H1 (cell line): ENCODE results near the gene STAC2. TPM values are rescaled to one million over a fixed set of nuclear protein-coding genes. Genes with fewer than 3 reads are reported as not detected.

Source experiments
- EZH2 ChIP-seq: fragments of 200-600 bp; sonication (generic); IDR thresholded peaks from 2 replicates; pipeline ENCODE4 v1.7.1; 2012; ENCODE audit warnings: low read depth, mild to moderate bottlenecking, moderate library complexity, low read length, inconsistent platforms; ENCODE audit not compliant: severe bottlenecking
- polyA plus RNA-seq, 7 experiments: library from polyadenylated mRNA; depleted of rRNA in 3 of 7; stranded (reverse) in 5 of 7; unstranded in 2 of 7; fragments of >200 nt in 5 of 7; fragments of 200-250 nt in 2 of 7; gene quantifications; 1 replicate in 5 of 7; 2 replicates in 1 of 7; 4 replicates in 1 of 7; pipeline versions ENCODE4 v1.2.1 to v1.2.3, GENCODE V29; 2011 to 2013; ENCODE audit warnings: missing spikeins in 2 of 7, mixed read lengths in 2 of 7
- total RNA-seq: library from RNA; stranded (reverse); fragmentation: NEBNext Ultra II Directional; extraction: Animal tissue kit (Norgen Biotek cat#: 25700); gene quantifications from 2 replicates; pipeline ENCODE4 v1.2.1, GENCODE V29; 2021

STAC2 gene
- total and polyA plus RNA-seq, 2 of the 8 experiments (the other 6 are each of a cell fraction or from before 2014, with no cell fraction given) = 1.5 to 6.0 TPM

DNA sequence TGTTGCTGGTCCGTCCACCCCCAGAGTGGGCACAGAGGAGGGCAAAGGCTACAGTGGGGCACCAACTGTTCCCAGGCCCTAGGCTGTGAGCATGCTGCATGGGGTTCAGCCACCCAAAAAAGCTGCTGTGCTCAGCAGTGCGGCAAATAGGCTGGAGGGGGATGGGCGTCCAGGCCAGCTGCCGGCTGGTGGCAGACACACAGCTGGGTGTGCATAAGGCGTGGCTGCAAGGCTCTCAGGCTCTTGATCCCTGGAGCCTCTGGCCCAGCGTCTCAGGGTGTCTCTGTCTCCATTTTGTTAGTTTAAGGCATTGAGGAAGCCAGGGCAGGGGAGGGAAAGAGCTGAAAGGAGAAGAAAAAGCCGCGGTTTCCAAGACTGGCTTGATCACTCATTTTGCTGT is 16.9 kb downstream of the STAC2 start (continued):
- no peak for TF ChIP-seq EZH2
- TF ChIP-seq, all 59 proteins: peak for 0
